ENCODE data around the gene MGST2.

MGST2 gene

DNA sequence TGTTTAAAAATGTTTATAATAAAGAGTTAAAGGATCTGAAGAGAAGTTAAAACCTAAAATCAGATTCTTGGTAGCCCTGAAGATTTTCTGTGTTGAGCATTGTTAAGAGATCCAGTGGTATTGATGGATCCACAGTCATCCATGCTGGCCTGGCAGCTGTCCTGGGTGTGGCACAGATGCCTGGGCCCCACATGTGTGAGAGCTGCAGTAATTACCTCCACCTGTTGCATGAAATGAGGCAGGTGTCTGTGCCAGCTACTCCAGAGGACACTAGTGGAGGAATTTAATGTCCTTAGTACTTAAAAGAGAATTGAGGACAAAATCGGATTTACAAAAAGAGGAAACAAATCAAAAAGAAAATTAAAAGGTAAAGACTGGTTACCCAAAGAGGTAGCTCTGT, 44.0 kb downstream of the MGST2 start:
- TF ChIP-seq, protein P1, sequence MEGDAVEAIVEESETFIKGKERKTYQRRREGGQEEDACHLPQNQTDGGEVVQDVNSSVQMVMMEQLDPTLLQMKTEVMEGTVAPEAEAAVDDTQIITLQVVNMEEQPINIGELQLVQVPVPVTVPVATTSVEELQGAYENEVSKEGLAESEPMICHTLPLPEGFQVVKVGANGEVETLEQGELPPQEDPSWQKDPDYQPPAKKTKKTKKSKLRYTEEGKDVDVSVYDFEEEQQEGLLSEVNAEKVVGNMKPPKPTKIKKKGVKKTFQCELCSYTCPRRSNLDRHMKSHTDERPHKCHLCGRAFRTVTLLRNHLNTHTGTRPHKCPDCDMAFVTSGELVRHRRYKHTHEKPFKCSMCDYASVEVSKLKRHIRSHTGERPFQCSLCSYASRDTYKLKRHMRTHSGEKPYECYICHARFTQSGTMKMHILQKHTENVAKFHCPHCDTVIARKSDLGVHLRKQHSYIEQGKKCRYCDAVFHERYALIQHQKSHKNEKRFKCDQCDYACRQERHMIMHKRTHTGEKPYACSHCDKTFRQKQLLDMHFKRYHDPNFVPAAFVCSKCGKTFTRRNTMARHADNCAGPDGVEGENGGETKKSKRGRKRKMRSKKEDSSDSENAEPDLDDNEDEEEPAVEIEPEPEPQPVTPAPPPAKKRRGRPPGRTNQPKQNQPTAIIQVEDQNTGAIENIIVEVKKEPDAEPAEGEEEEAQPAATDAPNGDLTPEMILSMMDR (IDR thresholded peaks at IDR 0.05; ENCODE audit: low read depth, low read length) = no peak
- no peak overlapping the region for H3K4me3 ChIP-seq (ENCODE audit: low read depth, low read length)

GRCh38 chr4:139710073-139710472, 44.5 kb downstream of the MGST2 start:
- TF ChIP-seq, protein P1 (IDR thresholded peaks at IDR 0.05; ENCODE audit: low read depth, low read length) = no peak

DNA sequence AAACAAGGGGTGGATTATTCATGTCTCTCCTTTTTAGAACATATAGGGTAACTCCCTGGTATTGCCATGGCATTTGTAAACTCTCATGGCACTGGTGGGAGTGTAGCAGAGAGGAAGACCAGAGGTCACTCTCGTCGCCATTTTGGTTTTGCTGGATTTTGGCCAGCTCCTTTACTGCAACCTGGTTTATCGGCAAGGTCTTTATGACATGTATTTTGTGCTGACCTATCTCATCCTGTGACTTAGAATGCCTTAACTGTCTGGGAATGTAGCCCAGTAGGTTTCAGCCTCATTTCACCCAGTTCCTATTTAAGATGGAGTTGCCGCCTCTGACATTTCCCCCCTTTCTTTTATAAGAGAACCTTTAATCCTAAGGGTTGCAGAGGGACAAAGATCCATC, 45.8 kb downstream of the MGST2 start:
- TF ChIP-seq, protein P1 (IDR thresholded peaks at IDR 0.05; ENCODE audit: low read depth, low read length) = no peak
- H3K4me3 ChIP-seq (ENCODE audit: low read depth, low read length) = no peak overlapping the region

More at GRCh38 chr4:139710073-139710472, 44.5 kb downstream of the MGST2 start:
- H3K4me3 ChIP-seq (ENCODE audit: low read depth, low read length) = no peak overlapping the region

- TF ChIP-seq, protein P1 (IDR thresholded peaks at IDR 0.05; ENCODE audit: low read depth, low read length) = no peak
- H3K4me3 ChIP-seq (ENCODE audit: low read depth, low read length) = no peak overlapping the region
Measured at GRCh38 chr4:139712882-139713281, 47.3 kb downstream of the MGST2 start.

DNA sequence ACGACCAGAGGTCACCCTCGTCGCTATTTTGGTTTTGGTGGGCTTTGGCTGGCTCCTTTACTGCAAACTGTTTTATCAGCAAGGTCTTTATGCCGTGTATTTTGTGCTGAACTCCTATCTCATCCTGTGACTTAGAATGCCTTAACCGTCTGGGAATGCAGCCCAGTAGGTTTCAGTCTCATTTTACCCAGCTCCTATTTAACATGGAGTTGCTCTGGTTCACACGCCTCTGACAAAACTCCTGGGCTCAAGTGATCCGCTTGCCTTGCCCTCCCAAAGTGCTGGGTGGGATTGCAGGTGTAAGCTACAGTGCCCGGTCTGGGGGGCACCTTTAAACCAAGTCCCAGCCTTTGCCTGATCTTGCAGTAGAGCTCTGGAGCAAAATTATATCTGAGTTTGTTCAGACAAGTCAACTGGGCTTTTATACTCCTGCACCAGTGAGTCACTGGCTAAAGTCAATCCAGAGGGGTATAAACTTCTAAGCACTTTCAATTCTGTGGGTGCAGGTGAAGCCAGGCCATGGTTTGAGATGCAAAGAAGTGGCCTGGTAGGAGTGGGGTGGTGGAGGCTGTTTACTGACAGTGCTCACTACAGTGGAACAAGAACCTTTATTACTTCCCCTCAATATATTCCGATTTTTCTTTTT, 50.2 kb downstream of the MGST2 start:
- H3K4me3 ChIP-seq (ENCODE audit: low read depth, low read length) = no peak overlapping the region
- TF ChIP-seq, protein P1 (IDR thresholded peaks at IDR 0.05; ENCODE audit: low read depth, low read length) = no peak

DNA sequence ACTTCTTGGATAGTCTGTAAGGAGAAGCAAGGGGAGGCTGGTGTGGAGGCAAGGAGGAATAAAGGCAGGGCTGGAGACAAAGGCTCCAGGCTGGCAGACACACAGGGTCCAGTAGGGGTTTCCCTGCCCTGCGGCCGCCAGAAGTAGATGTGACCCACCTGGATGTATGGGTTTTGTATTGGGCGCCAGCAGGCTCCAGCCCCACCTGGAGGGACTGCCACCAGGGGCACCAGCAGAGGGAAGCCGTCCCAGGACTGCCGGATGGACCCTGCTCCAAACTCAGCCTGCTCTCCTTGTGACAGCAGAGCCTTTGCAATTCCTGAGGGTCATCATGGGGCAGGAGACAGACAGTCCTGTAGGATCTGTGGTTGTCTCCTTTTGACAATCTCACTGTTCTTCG, 52.7 kb downstream of the MGST2 start:
- TF ChIP-seq, protein P1 (IDR thresholded peaks at IDR 0.05; ENCODE audit: low read depth, low read length) = no peak
- no peak overlapping the region for H3K4me3 ChIP-seq (ENCODE audit: low read depth, low read length)

- TF ChIP-seq, protein P1 (IDR thresholded peaks at IDR 0.05; ENCODE audit: low read depth, low read length) = no peak
- no peak overlapping the region for H3K4me3 ChIP-seq (ENCODE audit: low read depth, low read length)
Measured at GRCh38 chr4:139718833-139719232, 53.2 kb downstream of the MGST2 start.
